GM19240 (cell line): ENCODE data around the gene SLC26A8.
"Not testable (repeated sequence)": the region's sequence is repeated elsewhere in the genome, so short reads cannot be mapped to it uniquely, and the experiment has no call there.

Experiments
- DNase-seq: peaks from one replicate; pipeline ENCODE4 v3.0.0; 2011; ENCODE audit warnings: low spot score; ENCODE audit not compliant: insufficient read length

The SLC26A8 gene

GRCh38 chr6:36019167-36019566 is 5.3 kb downstream of the SLC26A8 start:
- DNase-seq: no peak

GRCh38 chr6:36018339-36018738 is 6.1 kb downstream of the SLC26A8 start:
- DNase-seq: no peak

GRCh38 chr6:36015666-36016065 is 8.8 kb downstream of the SLC26A8 start:
- DNase-seq: no peak

- no peak for DNase-seq
Observed at GRCh38 chr6:36000451-36000850, 24.0 kb downstream of the SLC26A8 start.

GRCh38 chr6:35993150-35993549 is 31.3 kb downstream of the SLC26A8 start:
- DNase-seq: no peak

- not testable (repeated sequence) for DNase-seq
Observed at GRCh38 chr6:35988047-35988446, 36.4 kb downstream of the SLC26A8 start.

GRCh38 chr6:35984701-35985100 is 39.7 kb downstream of the SLC26A8 start:
- no peak for DNase-seq

GRCh38 chr6:35980991-35981645 is 43.3 kb downstream of the SLC26A8 start:
- DNase-seq: no peak

- not testable (repeated sequence) for DNase-seq
Observed at GRCh38 chr6:35980126-35980525, 44.3 kb downstream of the SLC26A8 start.

GRCh38 chr6:35977308-35977707 is 47.1 kb downstream of the SLC26A8 start:
- DNase-seq: no peak

GRCh38 chr6:35973670-35974222 is 50.7 kb downstream of the SLC26A8 start:
- DNase-seq: peak; percentile 52

- DNase-seq: no peak
Observed at GRCh38 chr6:35972471-35973367, 51.7 kb downstream of the SLC26A8 start.

GRCh38 chr6:35970181-35970580 is 54.3 kb downstream of the SLC26A8 start:
- DNase-seq: no peak

- DNase-seq: no peak
Observed at GRCh38 chr6:35969646-35970045, 54.8 kb downstream of the SLC26A8 start.

GRCh38 chr6:35968821-35969220 is 55.6 kb downstream of the SLC26A8 start:
- DNase-seq: no peak

- no peak for DNase-seq
Observed at GRCh38 chr6:35967076-35967774, 57.2 kb downstream of the SLC26A8 start.

- DNase-seq: no peak
Observed at GRCh38 chr6:35962779-35963560, 61.5 kb downstream of the SLC26A8 start.

- DNase-seq: no peak
Observed at GRCh38 chr6:35960187-35960586, 64.3 kb downstream of the SLC26A8 start.

- no peak for DNase-seq
Observed at GRCh38 chr6:35955970-35956369, 68.5 kb downstream of the SLC26A8 start.

GRCh38 chr6:35955521-35955920 is 68.9 kb downstream of the SLC26A8 start:
- no peak for DNase-seq

GRCh38 chr6:35955071-35955470 is 69.4 kb downstream of the SLC26A8 start:
- no peak for DNase-seq
